Measurements from ENCODE around the gene CCSER2. TPM values are rescaled to one million over a fixed set of nuclear protein-coding genes. Genes with fewer than 3 reads are reported as not detected.

The CCSER2 gene
- total RNA-seq, 4 donors from 2014 or later = 43.9 to 71.9 (median 51.4) TPM

DNA sequence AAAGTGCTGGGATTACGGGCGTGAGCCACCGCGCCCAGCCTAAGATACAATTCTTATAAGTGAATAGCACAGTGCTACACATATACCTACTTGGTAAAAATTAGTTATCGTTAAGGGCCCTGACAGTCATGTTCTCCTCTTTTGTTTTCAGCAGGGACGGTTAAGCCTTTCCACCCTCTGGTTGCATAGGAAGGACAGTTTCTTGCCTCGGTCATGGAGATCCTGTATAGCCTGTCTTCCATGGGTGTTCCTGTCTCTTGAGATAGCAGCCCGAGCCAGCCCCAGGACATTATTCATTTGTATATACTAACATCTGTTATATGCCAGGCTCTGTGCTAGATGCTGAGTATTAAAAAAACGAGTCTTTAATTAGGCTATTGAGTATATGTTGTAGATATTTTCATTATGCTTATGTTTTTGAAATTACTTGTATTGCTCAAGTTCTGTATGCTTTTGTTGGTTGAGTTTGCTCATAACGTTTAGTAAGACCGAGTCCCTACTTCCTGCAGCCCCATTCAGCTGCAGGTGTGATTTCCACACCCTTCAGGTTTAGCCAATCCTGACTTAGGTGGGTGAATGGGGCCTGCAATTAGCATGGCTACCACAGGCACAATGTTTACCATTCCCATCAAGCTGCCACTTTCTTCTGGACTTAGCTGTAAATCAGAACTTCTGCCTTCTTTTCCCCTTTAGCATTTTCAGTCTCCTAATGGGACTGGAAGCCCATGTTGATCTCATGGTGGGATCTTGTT is 24.8 kb downstream of the CCSER2 start:
- H3K27ac ChIP-seq = no peak overlapping the region
- H3K36me3 ChIP-seq = no peaks in the 10 kb centered on the region
- TF ChIP-seq EP300 (IDR thresholded peaks at IDR 0.05) = no peak
- TF ChIP-seq, protein P1, sequence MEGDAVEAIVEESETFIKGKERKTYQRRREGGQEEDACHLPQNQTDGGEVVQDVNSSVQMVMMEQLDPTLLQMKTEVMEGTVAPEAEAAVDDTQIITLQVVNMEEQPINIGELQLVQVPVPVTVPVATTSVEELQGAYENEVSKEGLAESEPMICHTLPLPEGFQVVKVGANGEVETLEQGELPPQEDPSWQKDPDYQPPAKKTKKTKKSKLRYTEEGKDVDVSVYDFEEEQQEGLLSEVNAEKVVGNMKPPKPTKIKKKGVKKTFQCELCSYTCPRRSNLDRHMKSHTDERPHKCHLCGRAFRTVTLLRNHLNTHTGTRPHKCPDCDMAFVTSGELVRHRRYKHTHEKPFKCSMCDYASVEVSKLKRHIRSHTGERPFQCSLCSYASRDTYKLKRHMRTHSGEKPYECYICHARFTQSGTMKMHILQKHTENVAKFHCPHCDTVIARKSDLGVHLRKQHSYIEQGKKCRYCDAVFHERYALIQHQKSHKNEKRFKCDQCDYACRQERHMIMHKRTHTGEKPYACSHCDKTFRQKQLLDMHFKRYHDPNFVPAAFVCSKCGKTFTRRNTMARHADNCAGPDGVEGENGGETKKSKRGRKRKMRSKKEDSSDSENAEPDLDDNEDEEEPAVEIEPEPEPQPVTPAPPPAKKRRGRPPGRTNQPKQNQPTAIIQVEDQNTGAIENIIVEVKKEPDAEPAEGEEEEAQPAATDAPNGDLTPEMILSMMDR (IDR thresholded peaks at IDR 0.05) = no peak
- no peak for TF ChIP-seq POLR2A (IDR thresholded peaks at IDR 0.05)
- 86 to 88% methylated on average over 11 of the region's 11 CpGs for WGBS, 2 donors
- no peak overlapping the region for H3K4me3 ChIP-seq
- no peaks in the 10 kb centered on the region for H3K27me3 ChIP-seq
- peaks cover 0 to 51% (median 9%) of the 10 kb centered on the region in 4 donors for H3K4me1 ChIP-seq
- DNase-seq (ENCODE audit: low spot score in 2 of 2) = no peak
- no peaks in the 10 kb centered on the region for H3K9me3 ChIP-seq

DNA sequence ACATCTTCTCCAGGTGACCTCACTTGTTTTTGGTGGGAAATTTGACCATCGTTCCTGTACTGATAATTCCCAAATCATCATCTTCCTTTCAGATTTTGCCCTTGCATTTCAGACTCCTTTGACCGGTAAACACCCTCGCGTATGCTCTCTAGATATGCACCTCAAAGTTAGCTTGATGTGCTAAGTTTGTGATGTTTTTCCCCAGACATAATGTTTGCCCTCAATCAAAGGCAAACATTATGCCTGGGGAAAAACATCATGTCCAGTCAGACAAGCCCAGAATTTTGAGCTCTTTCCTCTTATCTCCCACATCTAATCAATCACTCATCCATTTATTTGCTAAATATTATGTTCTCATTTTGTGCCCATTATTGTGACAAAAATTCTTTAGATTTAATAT is 26.2 kb downstream of the CCSER2 start:
- Histone ChIP-seq H3K9me3 (no peaks in the 10 kb centered on the region), H3K27me3 (no peaks in the 10 kb centered on the region), H3K36me3 (no peaks in the 10 kb centered on the region), H3K27ac (no peak overlapping the region), H3K4me1 (peaks cover 0 to 50% (median 7%) of the 10 kb centered on the region in 4 donors), H3K4me3 (no peak overlapping the region)
- no peak for DNase-seq (ENCODE audit: low spot score in 2 of 2)
- no peak for TF ChIP-seq EP300 (IDR thresholded peaks at IDR 0.05)
- TF ChIP-seq, protein P1 (IDR thresholded peaks at IDR 0.05) = no peak
- no peak for TF ChIP-seq POLR2A (IDR thresholded peaks at IDR 0.05)
- WGBS, 2 donors = 91 to 93% methylated on average over 4 of the region's 4 CpGs

DNA sequence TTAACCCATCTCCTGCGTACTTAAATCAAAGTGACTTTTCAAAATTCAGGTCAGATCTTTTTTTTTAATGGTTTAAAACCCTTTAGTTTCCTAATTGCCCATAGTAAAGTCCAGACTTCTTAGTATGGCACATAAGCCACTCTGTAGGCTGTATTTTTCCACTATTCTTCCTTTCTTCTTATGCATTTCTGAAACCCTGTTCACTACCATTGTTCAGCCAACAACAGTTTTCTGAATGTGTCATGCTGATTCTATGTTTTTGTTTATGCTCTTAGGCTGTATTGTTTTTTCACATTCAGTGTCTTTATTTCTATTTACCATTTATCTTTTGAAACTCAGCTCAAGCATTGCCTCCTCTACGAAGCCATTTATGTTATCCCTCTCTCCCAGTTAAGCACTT is 26.7 kb downstream of the CCSER2 start:
- Histone ChIP-seq H3K4me1 (peaks cover 0 to 50% (median 7%) of the 10 kb centered on the region in 4 donors), H3K27ac (no peak overlapping the region), H3K36me3 (no peaks in the 10 kb centered on the region), H3K9me3 (no peaks in the 10 kb centered on the region), H3K27me3 (no peaks in the 10 kb centered on the region), H3K4me3 (no peak overlapping the region)
- TF ChIP-seq, protein P1 (IDR thresholded peaks at IDR 0.05) = no peak
- TF ChIP-seq EP300 (IDR thresholded peaks at IDR 0.05) (no peak), POLR2A (IDR thresholded peaks at IDR 0.05) (no peak)
- no peak for DNase-seq (ENCODE audit: low spot score in 2 of 2)
- 72 to 79% methylated on average over 2 of the region's 2 CpGs for whole genome bisulfite sequencing, 2 donors

DNA sequence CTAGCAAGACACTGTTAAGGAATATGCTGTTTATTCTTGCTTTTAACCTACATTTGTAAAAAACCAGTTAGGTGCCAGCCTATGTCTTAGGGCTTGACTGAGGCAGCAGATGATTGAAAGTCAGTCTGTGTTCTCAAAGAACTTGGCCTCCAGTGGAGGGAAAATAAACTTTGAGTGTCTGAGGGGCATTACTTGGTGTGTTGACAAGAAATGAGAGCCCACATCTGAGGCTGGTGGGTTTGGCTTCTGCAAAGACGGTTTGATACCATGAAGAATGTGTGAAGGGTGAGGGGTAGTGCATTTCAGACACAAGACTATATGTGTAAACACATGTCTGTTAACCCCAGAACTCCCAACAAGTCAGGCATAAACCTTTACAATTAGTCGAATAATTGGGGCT is 28.5 kb downstream of the CCSER2 start:
- no peak for DNase-seq (ENCODE audit: low spot score in 2 of 2)
- peaks cover 0 to 66% (median 11%) of the 10 kb centered on the region in 4 donors for H3K4me1 ChIP-seq
- H3K27ac ChIP-seq = no peak overlapping the region
- no peaks in the 10 kb centered on the region for H3K27me3 ChIP-seq
- H3K36me3 ChIP-seq = no peaks in the 10 kb centered on the region
- H3K9me3 ChIP-seq = no peaks in the 10 kb centered on the region
- WGBS, 2 donors = 71 to 73% methylated on average over 2 of the region's 2 CpGs
- H3K4me3 ChIP-seq = no peak overlapping the region
- no peak for TF ChIP-seq POLR2A (IDR thresholded peaks at IDR 0.05)

DNA sequence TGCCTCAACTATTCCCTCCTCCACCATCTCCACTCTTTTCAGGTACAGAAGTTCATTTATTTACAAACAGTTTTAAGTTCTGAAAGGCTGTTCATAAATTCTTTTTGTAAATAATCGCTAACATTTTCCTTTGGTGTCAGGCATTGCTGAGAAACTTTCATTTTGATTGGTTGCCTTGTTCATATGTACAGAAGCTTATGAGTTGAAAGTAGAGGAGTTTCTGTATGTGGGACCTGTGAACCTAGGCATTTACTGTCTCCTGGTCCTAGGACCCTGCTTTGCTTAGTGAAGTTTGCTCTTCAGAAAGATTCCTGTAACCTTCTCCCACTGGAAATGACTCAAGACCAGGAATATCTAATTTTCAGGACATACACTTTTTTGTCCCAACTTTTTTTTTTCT is 30.4 kb downstream of the CCSER2 start:
- DNase-seq (ENCODE audit: low spot score in 2 of 2) = no peak
- Histone ChIP-seq H3K27me3 (no peaks in the 10 kb centered on the region), H3K4me1 (peaks cover 0 to 73% (median 19%) of the 10 kb centered on the region in 4 donors), H3K4me3 (no peak overlapping the region), H3K9me3 (no peaks in the 10 kb centered on the region), H3K36me3 (no peaks in the 10 kb centered on the region), H3K27ac (no peak overlapping the region)
- WGBS, 2 donors = 85 to 88% methylated on average over 1 of the region's 1 CpG
- TF ChIP-seq, protein P1 (IDR thresholded peaks at IDR 0.05) = no peak
- TF ChIP-seq POLR2A (IDR thresholded peaks at IDR 0.05) (no peak), EP300 (IDR thresholded peaks at IDR 0.05) (no peak)

Data from tibial nerve (tissue), 4 donors.